GM23338 (cell line): ENCODE results near the gene CCDC97.

Experiments
- CREB1 ChIP-seq: fragments of 250-450 bp; sonication (Bioruptor Pico); IDR thresholded peaks from 2 replicates; pipeline ENCODE4 v1.5.0; 2020; ENCODE audit warnings: low read depth, mild to moderate bottlenecking, moderate library complexity
- CTCF ChIP-seq, 2 experiments: fragments of 200-600 bp in 1 of 2; sonication (generic) in 1 of 2; conservative IDR thresholded peaks; 2 replicates each; pipeline versions ENCODE4 v1.5.1 to v1.6.1; 2016 to 2017; ENCODE audit warnings: antibody characterized with exemption in 2 of 2, low read depth in 2 of 2, mild to moderate bottlenecking in 2 of 2, moderate library complexity in 1 of 2
- EZH2 ChIP-seq: fragments of 200-600 bp; sonication (generic); IDR thresholded peaks from one replicate; pipeline ENCODE4 v1.8.0; 2017; ENCODE audit warnings: antibody characterized with exemption, mild to moderate bottlenecking, low read depth; ENCODE audit not compliant: unreplicated experiment
- JUNB ChIP-seq: IDR thresholded peaks from one replicate; pipeline ENCODE4 v1.6.1; 2016; ENCODE audit warnings: antibody characterized with exemption; ENCODE audit not compliant: unreplicated experiment
- POLR2AphosphoS5 ChIP-seq: IDR thresholded peaks from 2 replicates; pipeline ENCODE4 v1.6.1; 2016; ENCODE audit warnings: antibody characterized with exemption, low read depth
- STAT1 ChIP-seq: IDR thresholded peaks from one replicate; pipeline ENCODE4 v1.6.1; 2016; ENCODE audit warnings: antibody characterized with exemption; ENCODE audit not compliant: unreplicated experiment
- ZNF331 ChIP-seq: fragments of 250-450 bp; sonication (Bioruptor Pico); IDR thresholded peaks from 2 replicates; pipeline ENCODE4 v1.5.0; 2020; ENCODE audit warnings: low read depth, mild to moderate bottlenecking, moderate library complexity

GRCh38 chr19:41321204-41321599 is 11.2 kb downstream of the CCDC97 start:
- TF ChIP-seq CTCF (conservative IDR thresholded peaks at IDR 0.05; ENCODE audit: low read depth in 2 of 2) (no peak), POLR2AphosphoS5 (no peak), STAT1 (no peak), JUNB (no peak), ZNF331 (CRISPR knock-in tag) (no peak), CREB1 (CRISPR knock-in tag) (no peak), EZH2 (no peak)
